Measurements from ENCODE around the gene IFI30.

- TF ChIP-seq CTCF (IDR thresholded peaks at IDR 0.05) (no peak), ZFX (IDR thresholded peaks at IDR 0.05; ENCODE audit: borderline replicate concordance) (no peak)
These were observed 28.8 kb downstream of the IFI30 start for GRCh38 chr19:18202397-18202777.

Data from 22Rv1 (cell line).